ENCODE measurements around the gene HSPA12A.

Gene HSPA12A

GRCh38 chr10:116741391-116742351 lies 695 bp downstream of the HSPA12A start:
- FAIRE-seq = no peak

GRCh38 chr10:116740971-116741370 lies 1.4 kb downstream of the HSPA12A start:
- no peak for FAIRE-seq

GRCh38 chr10:116738339-116738738 lies 4.0 kb downstream of the HSPA12A start:
- FAIRE-seq = no peak

- no peak for FAIRE-seq
Measured at GRCh38 chr10:116737627-116738327, 4.6 kb downstream of the HSPA12A start.

GRCh38 chr10:116733566-116733965 lies 8.8 kb downstream of the HSPA12A start:
- no peak for FAIRE-seq

GRCh38 chr10:116732573-116732972 lies 9.8 kb downstream of the HSPA12A start:
- FAIRE-seq = no peak

GRCh38 chr10:116730464-116731260 lies 11.7 kb downstream of the HSPA12A start:
- no peak for FAIRE-seq

- no peak for FAIRE-seq
Measured at GRCh38 chr10:116729243-116729642, 13.1 kb downstream of the HSPA12A start.

GRCh38 chr10:116728526-116729096 lies 13.8 kb downstream of the HSPA12A start:
- FAIRE-seq = no peak

- no peak for FAIRE-seq
Measured at GRCh38 chr10:116723428-116724281, 18.7 kb downstream of the HSPA12A start.

- no peak for FAIRE-seq
Measured at GRCh38 chr10:116722736-116723427, 19.5 kb downstream of the HSPA12A start.

- FAIRE-seq = no peak
Measured at GRCh38 chr10:116721547-116722392, 20.6 kb downstream of the HSPA12A start.

- no peak for FAIRE-seq
Measured at GRCh38 chr10:116720668-116721546, 21.5 kb downstream of the HSPA12A start.

- no peak for FAIRE-seq
Measured at GRCh38 chr10:116720241-116720643, 22.1 kb downstream of the HSPA12A start.

- FAIRE-seq = no peak
Measured at GRCh38 chr10:116719804-116720203, 22.6 kb downstream of the HSPA12A start.

- no peak for FAIRE-seq
Measured at GRCh38 chr10:116718058-116718457, 24.3 kb downstream of the HSPA12A start.

- no peak for FAIRE-seq
Measured at GRCh38 chr10:116716381-116716780, 26.0 kb downstream of the HSPA12A start.

- no peak for FAIRE-seq
Measured at GRCh38 chr10:116715839-116716377, 26.5 kb downstream of the HSPA12A start.

GRCh38 chr10:116715341-116715740 lies 27.0 kb downstream of the HSPA12A start:
- FAIRE-seq = no peak
